Mucosa of descending colon (tissue), 3 donors: ENCODE measurements around the gene WARS2. TPM values are rescaled to one million over a fixed set of nuclear protein-coding genes. Genes with fewer than 3 reads are reported as not detected.

ENCODE experiments used
- ATAC-seq: fragments of 200-7000 bp; cut with Tn5 transposase; one replicate; pipeline ENCODE4 v1.9.1; 2020; ENCODE audit warnings: mild to moderate bottlenecking, moderate library complexity
- DNase-seq, 3 donors: peaks; one replicate each; pipeline ENCODE4 v3.0.0-alpha.2; 2020
- H3K36me3 ChIP-seq: fragments of 200-600 bp; one replicate; pipeline ENCODE4 v1.8.0; 2021; ENCODE audit warnings: low read depth, mild to moderate bottlenecking
- H3K4me1 ChIP-seq: fragments of 200-600 bp; one replicate; pipeline ENCODE4 v1.8.0; 2021; ENCODE audit warnings: low read depth, mild to moderate bottlenecking
- H3K4me3 ChIP-seq: fragments of 200-600 bp; one replicate; pipeline ENCODE4 v1.8.0; 2021; ENCODE audit warnings: mild to moderate bottlenecking
- H3K9me3 ChIP-seq: fragments of 200-600 bp; one replicate; pipeline ENCODE4 v1.8.0; 2021; ENCODE audit warnings: mild to moderate bottlenecking
- CTCF ChIP-seq: fragments of 200-600 bp; IDR thresholded peaks from one replicate; pipeline ENCODE4 v1.8.0; 2022; ENCODE audit warnings: antibody characterized with exemption, mild to moderate bottlenecking
- intact Hi-C, 2 donors: fragments of 100-400 bp; cut with DNase I in 1 of 2; cut with micrococcal nuclease in 1 of 2; formaldehyde crosslinking; loops; one replicate each; pipeline versions ENCODE4 v1.11.0 to v1.11.1; 2022; cut with DNase I, micrococcal nuclease
- total RNA-seq, 3 donors: library from RNA; stranded (reverse); fragmentation: NEBNext Ultra II Directional in 2 of 3; extraction: Animal tissue kit (Norgen Biotek cat#: 25700) in 2 of 3; gene quantifications; one replicate each; pipeline versions ENCODE4 v1.2.1 to v1.2.4, GENCODE V29; 2021 to 2023
- donor health status: DM: no; HTN: no; CAD: no; lungs with moderate emphysema.
- donor health status: DM: no; HTN: no; CAD: no.
- donor health status: DM: no; HTN: yes; CAD: no.

WARS2 gene
- total RNA-seq, 3 donors from 2014 or later, result 10.5 to 14.9 (median 14.5) TPM

GRCh38 chr1:119005724-119006405 is 134.6 kb downstream of the WARS2 start:
- DNase-seq, result no peak
- Histone ChIP-seq H3K4me1 (peaks cover 25% of the 10 kb centered on the region), H3K9me3 (no peaks in the 10 kb centered on the region), H3K36me3 (no peaks in the 10 kb centered on the region), H3K4me3 (no peak overlapping the region)
- intact Hi-C loops, result no loop called here
- no peak for ATAC-seq
- no peak for TF ChIP-seq CTCF

- Histone ChIP-seq H3K9me3 (no peaks in the 10 kb centered on the region), H3K4me3 (no peak overlapping the region), H3K36me3 (no peaks in the 10 kb centered on the region), H3K4me1 (peaks cover 31% of the 10 kb centered on the region)
- TF ChIP-seq CTCF, result no peak
- no peak for ATAC-seq
- intact Hi-C loops, result no loop called here
- DNase-seq, result no peak
These were observed 135.7 kb downstream of the WARS2 start for GRCh38 chr1:119004781-119005180.

GRCh38 chr1:119004129-119004527 is 136.3 kb downstream of the WARS2 start:
- no peak for TF ChIP-seq CTCF
- intact Hi-C loops, result no loop called here
- DNase-seq, result no peak
- Histone ChIP-seq H3K4me3 (no peak overlapping the region), H3K9me3 (no peaks in the 10 kb centered on the region), H3K4me1 (peaks cover 31% of the 10 kb centered on the region), H3K36me3 (no peaks in the 10 kb centered on the region)
- ATAC-seq, result no peak

- no peak for ATAC-seq
- intact Hi-C loops, result no loop called here
These were observed 136.9 kb downstream of the WARS2 start for GRCh38 chr1:119003413-119004128.

GRCh38 chr1:119002028-119002686 is 138.3 kb downstream of the WARS2 start:
- no peaks in the 10 kb centered on the region for H3K9me3 ChIP-seq
- no peak for DNase-seq
- peak; percentile 74 for ATAC-seq
- intact Hi-C loops, result no loop called here
- H3K4me1 ChIP-seq, result peaks cover 24% of the 10 kb centered on the region
- TF ChIP-seq CTCF, result no peak
- no peak overlapping the region for H3K4me3 ChIP-seq
- H3K36me3 ChIP-seq, result no peaks in the 10 kb centered on the region

More at GRCh38 chr1:119003413-119004128, 136.9 kb downstream of the WARS2 start:
- Histone ChIP-seq H3K4me3 (no peak overlapping the region), H3K9me3 (no peaks in the 10 kb centered on the region), H3K4me1 (peaks cover 31% of the 10 kb centered on the region), H3K36me3 (no peaks in the 10 kb centered on the region)
- no peak for TF ChIP-seq CTCF
- DNase-seq, result no peak
